Measurements from ENCODE around the gene HECTD4.
A peak's percentile ranks its signal among the peaks of the same experiment; 100 is the strongest.

The HECTD4 gene

GRCh38 chr12:112359290-112359689 is 22.9 kb downstream of the HECTD4 start:
- H3K4me3 ChIP-seq (ENCODE audit: control insufficient read depth in 1 of 7, extremely low read depth in 1 of 7, insufficient read depth in 4 of 7, low read depth in 2 of 7, low read length in 6 of 7) = no peak overlapping the region
- no peak overlapping the region for H3K27ac ChIP-seq (ENCODE audit: insufficient read depth in 1 of 2, low read depth in 1 of 2, low read length in 2 of 2, poor library complexity in 1 of 2, severe bottlenecking in 2 of 2)
- ChIA-PET POLR2A (no interaction called here), CTCF (interaction anchor here (0.6 to 1.2 kb wide), 4 partner anchors 9 to 571 kb away, joined by 3 read pairs; no protein-coding TSS in a partner anchor)
- no peaks in the 10 kb centered on the region for H3K27me3 ChIP-seq (replicated peaks in 2 of 5; ENCODE audit: control insufficient read depth in 4 of 5, insufficient read depth in 5 of 5, low read length in 4 of 5)
- H3K4me1 ChIP-seq (ENCODE audit: control extremely low read depth in 1 of 4, control insufficient read depth in 4 of 4, insufficient read depth in 4 of 4, low read length in 3 of 4) = peaks cover 0 to 4% (median under 1%) of the 10 kb centered on the region in 4 experiments
- WGBS (ENCODE audit: insufficient coverage) = 97% methylated on average over 3 of the region's 4 CpGs
- DNase-seq = no peak
- no peaks in the 10 kb centered on the region for H3K9me3 ChIP-seq (ENCODE audit: control extremely low read depth in 1 of 5, control insufficient read depth in 4 of 5, insufficient read depth in 2 of 5, low read depth in 1 of 5, low read length in 4 of 5)
- H3K36me3 ChIP-seq (ENCODE audit: control insufficient read depth in 4 of 4, insufficient read depth in 4 of 4, low read length in 3 of 4) = no peaks in the 10 kb centered on the region

DNA sequence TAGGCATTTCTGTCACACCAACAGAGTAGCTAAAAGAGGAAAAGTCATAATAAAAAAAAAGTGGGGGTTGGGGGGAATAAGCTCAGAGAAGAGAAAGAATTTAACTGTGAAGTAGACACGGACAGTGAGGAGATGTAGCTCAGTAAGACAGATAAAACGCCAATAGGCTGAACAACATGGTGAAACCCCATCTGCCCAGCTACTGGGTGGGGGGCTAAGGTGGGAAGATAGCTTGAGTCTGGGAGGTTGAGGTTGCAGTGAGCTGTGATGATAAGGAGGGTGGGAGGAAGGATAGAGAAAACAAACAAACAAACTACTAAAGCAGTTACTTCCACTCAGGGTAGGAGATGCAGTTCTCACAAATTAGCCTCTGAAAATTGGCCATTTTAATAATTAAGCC is 25.0 kb downstream of the HECTD4 start:
- ChIA-PET CTCF (interaction anchor here (0.6 to 2.4 kb wide), 5 partner anchors 10 to 79 kb away, joined by 3 to 7 read pairs (median 3); no protein-coding TSS in a partner anchor), POLR2A (interaction anchor here (0.6 kb wide), 1 partner anchor 12 kb away, joined by 3 read pairs; no protein-coding TSS in a partner anchor)
- 90% methylated on average over 2 of the region's 2 CpGs for WGBS (ENCODE audit: insufficient coverage)
- no peaks in the 10 kb centered on the region for H3K36me3 ChIP-seq (ENCODE audit: control insufficient read depth in 4 of 4, insufficient read depth in 4 of 4, low read length in 3 of 4)
- no peaks in the 10 kb centered on the region for H3K9me3 ChIP-seq (ENCODE audit: control extremely low read depth in 1 of 5, control insufficient read depth in 4 of 5, insufficient read depth in 2 of 5, low read depth in 1 of 5, low read length in 4 of 5)
- no peak for DNase-seq
- no peaks in the 10 kb centered on the region for H3K27me3 ChIP-seq (replicated peaks in 2 of 5; ENCODE audit: control insufficient read depth in 4 of 5, insufficient read depth in 5 of 5, low read length in 4 of 5)
- peaks cover 0 to 4% (median 2%) of the 10 kb centered on the region in 4 experiments for H3K4me1 ChIP-seq (ENCODE audit: control extremely low read depth in 1 of 4, control insufficient read depth in 4 of 4, insufficient read depth in 4 of 4, low read length in 3 of 4)
- no peak overlapping the region for H3K27ac ChIP-seq (ENCODE audit: insufficient read depth in 1 of 2, low read depth in 1 of 2, low read length in 2 of 2, poor library complexity in 1 of 2, severe bottlenecking in 2 of 2)
- no peak overlapping the region for H3K4me3 ChIP-seq (ENCODE audit: control insufficient read depth in 1 of 7, extremely low read depth in 1 of 7, insufficient read depth in 4 of 7, low read depth in 2 of 7, low read length in 6 of 7)

GRCh38 chr12:112354399-112354798 is 27.8 kb downstream of the HECTD4 start:
- ChIA-PET CTCF (no interaction called here), POLR2A (no interaction called here)
- Histone ChIP-seq H3K27me3 (replicated peaks in 2 of 5; ENCODE audit: control insufficient read depth in 4 of 5, insufficient read depth in 5 of 5, low read length in 4 of 5) (no peaks in the 10 kb centered on the region), H3K4me1 (ENCODE audit: control extremely low read depth in 1 of 4, control insufficient read depth in 4 of 4, insufficient read depth in 4 of 4, low read length in 3 of 4) (peaks cover 6 to 15% (median 12%) of the 10 kb centered on the region in 4 experiments), H3K9me3 (ENCODE audit: control extremely low read depth in 1 of 5, control insufficient read depth in 4 of 5, insufficient read depth in 2 of 5, low read depth in 1 of 5, low read length in 4 of 5) (no peaks in the 10 kb centered on the region), H3K36me3 (ENCODE audit: control insufficient read depth in 4 of 4, insufficient read depth in 4 of 4, low read length in 3 of 4) (no peaks in the 10 kb centered on the region), H3K27ac (ENCODE audit: insufficient read depth in 1 of 2, low read depth in 1 of 2, low read length in 2 of 2, poor library complexity in 1 of 2, severe bottlenecking in 2 of 2) (no peak overlapping the region), H3K4me3 (ENCODE audit: control insufficient read depth in 1 of 7, extremely low read depth in 1 of 7, insufficient read depth in 4 of 7, low read depth in 2 of 7, low read length in 6 of 7) (no peak overlapping the region)
- WGBS (ENCODE audit: insufficient coverage) = 100% methylated on average over 2 of the region's 4 CpGs
- no peak for DNase-seq

DNA sequence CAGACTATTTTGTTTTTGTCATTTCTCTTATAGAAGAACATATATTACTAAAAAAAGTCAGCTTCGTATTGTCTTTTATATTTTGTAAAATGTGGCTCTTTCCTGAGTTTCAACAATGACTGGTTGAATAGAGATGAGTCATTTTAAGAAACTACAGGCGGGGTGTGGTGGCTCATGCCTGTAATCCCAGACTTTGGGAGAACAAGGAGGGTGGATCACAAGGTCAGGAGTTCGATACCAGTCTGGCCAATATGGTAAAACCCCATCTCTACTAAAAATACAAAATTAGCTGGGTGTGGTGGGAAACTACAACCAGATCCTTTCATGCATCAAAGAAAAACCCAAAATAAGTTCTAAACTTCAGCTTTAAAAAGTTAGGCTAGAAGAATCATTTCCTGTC is 28.8 kb downstream of the HECTD4 start:
- H3K27ac ChIP-seq (ENCODE audit: insufficient read depth in 1 of 2, low read depth in 1 of 2, low read length in 2 of 2, poor library complexity in 1 of 2, severe bottlenecking in 2 of 2) = no peak overlapping the region
- no peak overlapping the region for H3K4me3 ChIP-seq (ENCODE audit: control insufficient read depth in 1 of 7, extremely low read depth in 1 of 7, insufficient read depth in 4 of 7, low read depth in 2 of 7, low read length in 6 of 7)
- ChIA-PET POLR2A (no interaction called here), CTCF (interaction anchor here (1.0 kb wide), 1 partner anchor 10 kb away, joined by 3 read pairs; no protein-coding TSS in a partner anchor)
- 80% methylated on average over 1 of the region's 3 CpGs for WGBS (ENCODE audit: insufficient coverage)
- peaks cover 7 to 15% (median 12%) of the 10 kb centered on the region in 4 experiments for H3K4me1 ChIP-seq (ENCODE audit: control extremely low read depth in 1 of 4, control insufficient read depth in 4 of 4, insufficient read depth in 4 of 4, low read length in 3 of 4)
- no peaks in the 10 kb centered on the region for H3K9me3 ChIP-seq (ENCODE audit: control extremely low read depth in 1 of 5, control insufficient read depth in 4 of 5, insufficient read depth in 2 of 5, low read depth in 1 of 5, low read length in 4 of 5)
- DNase-seq = peak in 2 of 3 donors; percentile 5 to 12
- H3K36me3 ChIP-seq (ENCODE audit: control insufficient read depth in 4 of 4, insufficient read depth in 4 of 4, low read length in 3 of 4) = no peaks in the 10 kb centered on the region
- H3K27me3 ChIP-seq (replicated peaks in 2 of 5; ENCODE audit: control insufficient read depth in 4 of 5, insufficient read depth in 5 of 5, low read length in 4 of 5) = no peaks in the 10 kb centered on the region

DNA sequence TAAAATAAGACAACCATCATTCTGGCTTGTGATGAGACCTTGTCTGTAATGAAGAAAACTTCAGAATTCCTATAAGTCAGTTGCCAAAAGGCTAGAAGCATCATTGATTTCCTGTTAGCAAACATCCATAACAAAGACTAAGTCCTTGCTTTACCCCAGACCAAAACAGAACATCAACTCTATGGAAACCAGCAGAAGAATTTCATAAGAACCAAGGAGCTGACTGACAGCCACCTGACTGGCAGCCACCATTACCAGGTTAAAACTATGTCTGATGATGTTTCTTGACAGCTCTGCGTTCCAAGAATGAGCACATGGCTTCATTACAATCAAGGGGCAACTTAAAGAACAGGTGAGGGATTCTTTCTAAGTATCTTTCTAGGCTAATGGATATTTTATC is 29.3 kb downstream of the HECTD4 start:
- ChIA-PET CTCF (interaction anchor here (0.8 to 1.0 kb wide), 3 partner anchors 10 to 34 kb away, joined by 3 read pairs; no protein-coding TSS in a partner anchor), POLR2A (interaction anchor here (0.5 kb wide), 1 partner anchor 31 kb away, joined by 3 read pairs; no protein-coding TSS in a partner anchor)
- DNase-seq = no peak
- Histone ChIP-seq H3K27ac (ENCODE audit: insufficient read depth in 1 of 2, low read depth in 1 of 2, low read length in 2 of 2, poor library complexity in 1 of 2, severe bottlenecking in 2 of 2) (no peak overlapping the region), H3K4me3 (ENCODE audit: control insufficient read depth in 1 of 7, extremely low read depth in 1 of 7, insufficient read depth in 4 of 7, low read depth in 2 of 7, low read length in 6 of 7) (no peak overlapping the region), H3K4me1 (ENCODE audit: control extremely low read depth in 1 of 4, control insufficient read depth in 4 of 4, insufficient read depth in 4 of 4, low read length in 3 of 4) (peaks cover 11 to 18% (median 13%) of the 10 kb centered on the region in 4 experiments), H3K27me3 (replicated peaks in 2 of 5; ENCODE audit: control insufficient read depth in 4 of 5, insufficient read depth in 5 of 5, low read length in 4 of 5) (no peaks in the 10 kb centered on the region), H3K9me3 (ENCODE audit: control extremely low read depth in 1 of 5, control insufficient read depth in 4 of 5, insufficient read depth in 2 of 5, low read depth in 1 of 5, low read length in 4 of 5) (no peaks in the 10 kb centered on the region), H3K36me3 (ENCODE audit: control insufficient read depth in 4 of 4, insufficient read depth in 4 of 4, low read length in 3 of 4) (no peaks in the 10 kb centered on the region)
- WGBS (ENCODE audit: insufficient coverage) = 100% methylated on average over 1 of the region's 1 CpG

- CTCF ChIA-PET = interaction anchor here (0.6 to 1.4 kb wide), 8 partner anchors 8 to 153 kb away, joined by 3 to 4 read pairs (median 3); no protein-coding TSS in a partner anchor
These were observed 31.3 kb downstream of the HECTD4 start for GRCh38 chr12:112350593-112351592.

DNA sequence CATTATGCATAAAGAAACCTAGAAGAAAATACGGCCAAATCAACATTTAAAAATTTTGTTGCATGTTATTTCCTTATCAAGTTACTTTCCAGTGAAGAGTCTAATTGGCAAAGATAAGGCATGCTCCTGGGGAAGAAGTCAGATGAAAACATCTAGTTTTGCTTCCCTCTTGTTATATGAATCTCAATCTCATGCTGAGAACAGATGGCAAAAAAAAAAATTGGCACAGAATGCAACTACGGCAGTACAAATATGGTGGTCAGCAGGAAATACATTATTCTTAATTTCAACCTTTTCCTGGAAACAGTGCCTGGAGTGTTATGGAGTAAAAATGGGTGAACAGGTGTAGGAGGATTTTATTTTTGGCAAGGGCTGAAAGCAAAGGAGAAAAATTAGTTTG is 32.8 kb downstream of the HECTD4 start:
- POLR2A ChIA-PET = no interaction called here
- H3K36me3 ChIP-seq (ENCODE audit: control insufficient read depth in 4 of 4, insufficient read depth in 4 of 4, low read length in 3 of 4) = no peaks in the 10 kb centered on the region
- H3K4me1 ChIP-seq (ENCODE audit: control extremely low read depth in 1 of 4, control insufficient read depth in 4 of 4, insufficient read depth in 4 of 4, low read length in 3 of 4) = peaks cover 18 to 21% (median 19%) of the 10 kb centered on the region in 4 experiments
- peak in 2 of 3 donors; percentile 7 to 27 for DNase-seq
- no peak overlapping the region for H3K27ac ChIP-seq (ENCODE audit: insufficient read depth in 1 of 2, low read depth in 1 of 2, low read length in 2 of 2, poor library complexity in 1 of 2, severe bottlenecking in 2 of 2)
- no peak overlapping the region for H3K4me3 ChIP-seq (ENCODE audit: control insufficient read depth in 1 of 7, extremely low read depth in 1 of 7, insufficient read depth in 4 of 7, low read depth in 2 of 7, low read length in 6 of 7)
- CTCF ChIA-PET = no interaction called here
- no peaks in the 10 kb centered on the region for H3K9me3 ChIP-seq (ENCODE audit: control extremely low read depth in 1 of 5, control insufficient read depth in 4 of 5, insufficient read depth in 2 of 5, low read depth in 1 of 5, low read length in 4 of 5)
- no CpG with 5 or more reads among the region's 2 CpGs for WGBS (ENCODE audit: insufficient coverage)
- no peaks in the 10 kb centered on the region for H3K27me3 ChIP-seq (replicated peaks in 2 of 5; ENCODE audit: control insufficient read depth in 4 of 5, insufficient read depth in 5 of 5, low read length in 4 of 5)

More at GRCh38 chr12:112350593-112351592, 31.3 kb downstream of the HECTD4 start:
- POLR2A ChIA-PET = no interaction called here
- DNase-seq = peak; percentile 85 to 94 (median 88)
- Histone ChIP-seq H3K27me3 (replicated peaks in 2 of 5; ENCODE audit: control insufficient read depth in 4 of 5, insufficient read depth in 5 of 5, low read length in 4 of 5) (no peaks in the 10 kb centered on the region), H3K27ac (ENCODE audit: insufficient read depth in 1 of 2, low read depth in 1 of 2, low read length in 2 of 2, poor library complexity in 1 of 2, severe bottlenecking in 2 of 2) (peak overlapping the region; percentile 1 to 62), H3K4me1 (ENCODE audit: control extremely low read depth in 1 of 4, control insufficient read depth in 4 of 4, insufficient read depth in 4 of 4, low read length in 3 of 4) (peaks cover 18 to 21% (median 18%) of the 10 kb centered on the region in 4 experiments), H3K4me3 (ENCODE audit: control insufficient read depth in 1 of 7, extremely low read depth in 1 of 7, insufficient read depth in 4 of 7, low read depth in 2 of 7, low read length in 6 of 7) (peak overlapping the region in 2 of 7 experiments; percentile 40), H3K9me3 (ENCODE audit: control extremely low read depth in 1 of 5, control insufficient read depth in 4 of 5, insufficient read depth in 2 of 5, low read depth in 1 of 5, low read length in 4 of 5) (no peaks in the 10 kb centered on the region), H3K36me3 (ENCODE audit: control insufficient read depth in 4 of 4, insufficient read depth in 4 of 4, low read length in 3 of 4) (no peaks in the 10 kb centered on the region)
- 0% methylated on average over 2 of the region's 3 CpGs for WGBS (ENCODE audit: insufficient coverage)

All from common myeloid progenitor, CD34-positive (primary cell).